Stimulated activated CD8-positive, alpha-beta memory T cell treated with anti-CD3 and anti-CD28 coated beads, Interleukin-4, amount 100 ng/mL, for 1 hour (primary cell): Measurements from ENCODE around the gene MYOM1.
"Not testable (repeated sequence)": the region's sequence is repeated elsewhere in the genome, so short reads cannot be mapped to it uniquely, and the experiment has no call there.

Experiments
- DNase-seq, 2 donors: peaks; one replicate each; pipeline ENCODE4 v3.0.0-alpha.2; 2020; ENCODE audit warnings: low read depth in 2 of 2, low spot score in 1 of 2

Gene MYOM1

GRCh38 chr18:3221496-3221895 is 1.7 kb upstream of the MYOM1 start:
- DNase-seq: no peak

GRCh38 chr18:3220868-3221267 is 1.1 kb upstream of the MYOM1 start:
- DNase-seq: not testable (repeated sequence)

GRCh38 chr18:3219241-3219630 is 532 bp downstream of the MYOM1 start:
- DNase-seq: no peak

GRCh38 chr18:3218819-3219218 is 949 bp downstream of the MYOM1 start:
- DNase-seq: no peak

- DNase-seq: no peak
Measured at GRCh38 chr18:3217948-3218647, 1.7 kb downstream of the MYOM1 start.

- DNase-seq: no peak
Measured at GRCh38 chr18:3216987-3217386, 2.8 kb downstream of the MYOM1 start.

GRCh38 chr18:3214855-3215637 is 4.7 kb downstream of the MYOM1 start:
- DNase-seq: no peak

- DNase-seq: no peak
Measured at GRCh38 chr18:3213300-3214059, 6.3 kb downstream of the MYOM1 start.

GRCh38 chr18:3212657-3213056 is 7.1 kb downstream of the MYOM1 start:
- DNase-seq: no peak

GRCh38 chr18:3211236-3211992 is 8.4 kb downstream of the MYOM1 start:
- DNase-seq: no peak

- DNase-seq: no peak
Measured at GRCh38 chr18:3209859-3210569, 9.8 kb downstream of the MYOM1 start.

- no peak for DNase-seq
Measured at GRCh38 chr18:3207565-3207964, 12.2 kb downstream of the MYOM1 start.

GRCh38 chr18:3205239-3205638 is 14.5 kb downstream of the MYOM1 start:
- no peak for DNase-seq

GRCh38 chr18:3199942-3200645 is 19.7 kb downstream of the MYOM1 start:
- DNase-seq: no peak

- DNase-seq: not testable (repeated sequence)
Measured at GRCh38 chr18:3198260-3198860, 21.4 kb downstream of the MYOM1 start.

- no peak for DNase-seq
Measured at GRCh38 chr18:3194947-3195612, 24.7 kb downstream of the MYOM1 start.

GRCh38 chr18:3193331-3193730 is 26.4 kb downstream of the MYOM1 start:
- DNase-seq: no peak

GRCh38 chr18:3192752-3193151 is 27.0 kb downstream of the MYOM1 start:
- DNase-seq: no peak

- no peak for DNase-seq
Measured at GRCh38 chr18:3192286-3192685, 27.5 kb downstream of the MYOM1 start.
